Measurements from ENCODE around the gene SPTBN1. TPM values are rescaled to one million over a fixed set of nuclear protein-coding genes. Genes with fewer than 3 reads are reported as not detected.

The SPTBN1 gene
- total and polyA plus RNA-seq, 3 donors from 2014 or later = 143 to 366 (median 278) TPM

GRCh38 chr2:54658564-54659071 lies 202.5 kb downstream of the SPTBN1 start:
- Histone ChIP-seq H3K4me3 (no peak overlapping the region), H3K4me1 (no peaks in the 10 kb centered on the region), H3K27ac (no peak overlapping the region), H3K27me3 (no peaks in the 10 kb centered on the region), H3K9me3 (no peaks in the 10 kb centered on the region), H3K36me3 (ENCODE audit: low read depth, missing control alignments) (peaks cover 4% of the 10 kb centered on the region)
- 69 to 81% methylated on average over 1 of the region's 1 CpG for WGBS, 2 donors
- intact Hi-C loops (cut with DNase I; ENCODE audit: low total_unique reads) = no loop called here
- no peak for DNase-seq
- no peak for TF ChIP-seq POLR2A (IDR thresholded peaks at IDR 0.05)
- TF ChIP-seq, protein P1, sequence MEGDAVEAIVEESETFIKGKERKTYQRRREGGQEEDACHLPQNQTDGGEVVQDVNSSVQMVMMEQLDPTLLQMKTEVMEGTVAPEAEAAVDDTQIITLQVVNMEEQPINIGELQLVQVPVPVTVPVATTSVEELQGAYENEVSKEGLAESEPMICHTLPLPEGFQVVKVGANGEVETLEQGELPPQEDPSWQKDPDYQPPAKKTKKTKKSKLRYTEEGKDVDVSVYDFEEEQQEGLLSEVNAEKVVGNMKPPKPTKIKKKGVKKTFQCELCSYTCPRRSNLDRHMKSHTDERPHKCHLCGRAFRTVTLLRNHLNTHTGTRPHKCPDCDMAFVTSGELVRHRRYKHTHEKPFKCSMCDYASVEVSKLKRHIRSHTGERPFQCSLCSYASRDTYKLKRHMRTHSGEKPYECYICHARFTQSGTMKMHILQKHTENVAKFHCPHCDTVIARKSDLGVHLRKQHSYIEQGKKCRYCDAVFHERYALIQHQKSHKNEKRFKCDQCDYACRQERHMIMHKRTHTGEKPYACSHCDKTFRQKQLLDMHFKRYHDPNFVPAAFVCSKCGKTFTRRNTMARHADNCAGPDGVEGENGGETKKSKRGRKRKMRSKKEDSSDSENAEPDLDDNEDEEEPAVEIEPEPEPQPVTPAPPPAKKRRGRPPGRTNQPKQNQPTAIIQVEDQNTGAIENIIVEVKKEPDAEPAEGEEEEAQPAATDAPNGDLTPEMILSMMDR (IDR thresholded peaks at IDR 0.05) = no peak

DNA sequence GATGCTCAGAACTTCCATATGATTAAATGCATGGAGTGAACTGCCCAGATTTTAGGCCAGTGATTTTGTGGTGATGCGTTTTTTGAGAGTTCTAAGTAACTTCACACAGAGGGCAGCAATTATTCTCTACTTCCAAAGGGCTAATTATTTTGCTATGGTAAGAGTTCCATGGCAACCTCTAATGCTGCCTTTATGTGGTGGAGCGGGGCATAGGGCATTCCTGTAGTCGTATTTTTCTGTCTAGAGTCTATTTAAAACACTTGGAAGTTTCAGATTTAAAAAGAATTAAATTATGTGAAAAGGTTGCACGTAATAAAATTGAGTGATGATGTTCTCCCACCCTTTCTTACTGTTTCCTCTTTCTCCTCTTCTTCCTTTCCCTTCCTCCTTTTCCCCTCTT lies 203.4 kb downstream of the SPTBN1 start:
- Histone ChIP-seq H3K36me3 (ENCODE audit: low read depth, missing control alignments) (peaks cover 4% of the 10 kb centered on the region), H3K4me3 (no peak overlapping the region), H3K27ac (no peak overlapping the region), H3K4me1 (no peaks in the 10 kb centered on the region), H3K27me3 (no peaks in the 10 kb centered on the region), H3K9me3 (no peaks in the 10 kb centered on the region)
- WGBS, 2 donors = 82 to 87% methylated on average over 4 of the region's 4 CpGs
- no peak for DNase-seq
- intact Hi-C loops (cut with DNase I; ENCODE audit: low total_unique reads) = no loop called here
- no peak for TF ChIP-seq POLR2A (IDR thresholded peaks at IDR 0.05)
- TF ChIP-seq, protein P1 (IDR thresholded peaks at IDR 0.05) = no peak

DNA sequence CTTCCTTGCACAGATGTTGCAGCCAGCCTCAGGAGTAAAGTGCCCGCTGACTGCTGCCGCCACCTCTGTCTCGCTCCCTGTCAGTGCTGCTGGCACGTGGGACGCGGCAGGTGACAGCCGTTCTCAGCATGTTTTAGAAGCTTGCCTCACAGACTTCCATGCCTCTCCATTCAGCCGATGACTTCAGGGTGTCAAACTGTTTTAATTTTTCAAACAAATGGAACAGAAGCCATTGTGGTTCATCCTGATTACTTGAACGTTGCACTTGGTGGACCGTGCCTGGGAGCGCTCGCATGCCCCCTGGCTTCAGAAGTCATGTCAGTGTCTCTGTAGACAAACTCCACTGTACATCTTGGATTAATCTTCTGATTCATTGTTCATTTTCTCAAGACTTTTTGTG lies 204.6 kb downstream of the SPTBN1 start:
- Histone ChIP-seq H3K9me3 (no peaks in the 10 kb centered on the region), H3K36me3 (ENCODE audit: low read depth, missing control alignments) (peaks cover 4% of the 10 kb centered on the region), H3K4me1 (peaks cover 11% of the 10 kb centered on the region), H3K27ac (no peak overlapping the region), H3K4me3 (no peak overlapping the region), H3K27me3 (no peaks in the 10 kb centered on the region)
- intact Hi-C loops (cut with DNase I; ENCODE audit: low total_unique reads) = no loop called here
- no peak for TF ChIP-seq POLR2A (IDR thresholded peaks at IDR 0.05)
- TF ChIP-seq, protein P1 (IDR thresholded peaks at IDR 0.05) = peak in 1 of 3 experiments; percentile 31
- 82 to 86% methylated on average over 12 of the region's 12 CpGs for WGBS, 2 donors
- no peak for DNase-seq

DNA sequence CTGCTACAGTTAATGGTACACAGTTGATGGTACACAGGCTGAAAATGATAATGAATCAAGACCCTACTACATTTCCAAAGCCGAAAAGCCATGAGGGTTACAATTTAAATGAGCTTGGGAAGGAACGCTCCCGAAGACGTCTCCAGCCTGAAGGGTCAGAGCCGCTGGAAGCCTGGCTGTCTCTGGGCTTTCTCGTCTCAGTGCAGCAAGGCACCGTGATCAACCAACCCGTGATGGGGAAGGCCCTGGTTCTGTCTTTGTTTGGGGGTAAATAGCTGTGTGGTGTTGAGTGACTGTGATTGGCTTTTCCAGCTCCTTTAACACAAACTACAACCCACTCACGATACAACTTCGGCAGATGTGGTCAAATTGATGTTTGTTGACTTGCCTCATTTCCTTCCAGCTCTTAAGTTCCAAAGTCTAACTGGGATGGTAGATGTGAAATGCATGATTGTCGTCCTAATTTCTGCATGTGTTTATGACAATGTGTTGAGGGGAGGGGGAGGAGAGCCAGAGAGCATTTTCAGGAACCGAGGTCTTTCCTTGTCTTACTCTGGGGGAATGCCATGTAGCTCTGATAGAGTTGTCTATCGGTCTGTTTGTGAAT lies 207.4 kb downstream of the SPTBN1 start:
- H3K36me3 ChIP-seq (ENCODE audit: low read depth, missing control alignments) = no peaks in the 10 kb centered on the region
- H3K27ac ChIP-seq = no peak overlapping the region
- intact Hi-C loops (cut with DNase I; ENCODE audit: low total_unique reads) = no loop called here
- H3K4me3 ChIP-seq = no peak overlapping the region
- H3K27me3 ChIP-seq = no peaks in the 10 kb centered on the region
- TF ChIP-seq, protein P1 (IDR thresholded peaks at IDR 0.05) = no peak
- no peak for TF ChIP-seq POLR2A (IDR thresholded peaks at IDR 0.05)
- DNase-seq = no peak
- peaks cover 24% of the 10 kb centered on the region for H3K4me1 ChIP-seq
- no peaks in the 10 kb centered on the region for H3K9me3 ChIP-seq
- 88 to 89% methylated on average over 13 of the region's 13 CpGs for whole genome bisulfite sequencing, 2 donors
